HL-60 (cell line): ENCODE results near the gene SMIM1.

ENCODE experiments used
- DNase-seq, 2 experiments: peaks; one replicate each; pipeline ENCODE4 v3.0.0-alpha.2; 2010 to 2020; ENCODE audit warnings: low read depth in 1 of 2, low spot score in 1 of 2
- H3K27ac ChIP-seq: fragments of 250-450 bp; sonication (Bioruptor Pico); replicated peaks from 2 replicates; pipeline ENCODE4 v1.5.1; 2020; ENCODE audit warnings: mild to moderate bottlenecking, moderate library complexity
- H3K27me3 ChIP-seq: fragments of 250-450 bp; sonication (Bioruptor Pico); 2 replicates; pipeline ENCODE4 v1.5.1; 2021; ENCODE audit warnings: mild to moderate bottlenecking, moderate library complexity; ENCODE audit not compliant: insufficient read depth, poor library complexity, severe bottlenecking
- H3K4me3 ChIP-seq: replicated peaks from 2 replicates; pipeline ENCODE4 v1.5.1; 2011; ENCODE audit warnings: mild to moderate bottlenecking, control low read depth, low read length; ENCODE audit not compliant: insufficient read depth
- CTCF ChIP-seq: IDR thresholded peaks from one replicate; pipeline ENCODE4 v1.5.1; 2011; ENCODE audit warnings: low read length, control low read depth, inconsistent platforms; ENCODE audit not compliant: insufficient read depth
- GABPA ChIP-seq: IDR thresholded peaks from 2 replicates; pipeline ENCODE4 v1.6.1; 2012; ENCODE audit warnings: low read depth
- POLR2AphosphoS5 ChIP-seq: IDR thresholded peaks from 2 replicates; pipeline ENCODE4 v1.6.1; 2012; ENCODE audit warnings: low read depth
- REST ChIP-seq: IDR thresholded peaks from 2 replicates; pipeline ENCODE4 v1.6.1; 2012; ENCODE audit warnings: low read depth; ENCODE audit not compliant: insufficient replicate concordance
- SPI1 ChIP-seq: IDR thresholded peaks from 2 replicates; pipeline ENCODE4 v1.6.1; 2012; ENCODE audit warnings: low read depth, mild to moderate bottlenecking, borderline replicate concordance

SMIM1 gene

GRCh38 chr1:3743421-3743820 lies 29.1 kb upstream of the SMIM1 start:
- H3K27me3 ChIP-seq = no peaks in the 10 kb centered on the region
- H3K27ac ChIP-seq = no peak overlapping the region
- DNase-seq = no peak
- no peak overlapping the region for H3K4me3 ChIP-seq
- no peak for TF ChIP-seq CTCF

- H3K4me3 ChIP-seq = no peak overlapping the region
- no peak overlapping the region for H3K27ac ChIP-seq
- H3K27me3 ChIP-seq = no peaks in the 10 kb centered on the region
- TF ChIP-seq CTCF = no peak
- no peak for DNase-seq
Measured at GRCh38 chr1:3743826-3744225, 28.7 kb upstream of the SMIM1 start.

- Histone ChIP-seq H3K4me3 (no peak overlapping the region), H3K27ac (no peak overlapping the region), H3K27me3 (no peaks in the 10 kb centered on the region)
- TF ChIP-seq CTCF = no peak
- TF ChIP-seq SPI1 = no peak
- no peak for TF ChIP-seq REST
- TF ChIP-seq GABPA = no peak
- TF ChIP-seq POLR2AphosphoS5 = no peak
- no peak for DNase-seq
Measured at GRCh38 chr1:3744646-3745045, 27.9 kb upstream of the SMIM1 start.

- H3K27me3 ChIP-seq = no peaks in the 10 kb centered on the region
- no peak overlapping the region for H3K27ac ChIP-seq
- H3K4me3 ChIP-seq = no peak overlapping the region
- DNase-seq = no peak
- no peak for TF ChIP-seq REST
- TF ChIP-seq GABPA = no peak
- TF ChIP-seq SPI1 = no peak
- TF ChIP-seq POLR2AphosphoS5 = no peak
Measured at GRCh38 chr1:3745071-3745470, 27.5 kb upstream of the SMIM1 start.
